Measurements from ENCODE around the gene CBLB.
A peak's percentile ranks its signal among the peaks of the same experiment; 100 is the strongest.

Gene CBLB

GRCh38 chr3:105790534-105790933 lies 78.3 kb downstream of the CBLB start:
- Mint-ChIP-seq H3K27ac (no peak overlapping the region), H3K4me3 (no peak overlapping the region), H3K4me1 (peaks cover 38% of the 10 kb centered on the region), H3K36me3 (peaks cover 60% of the 10 kb centered on the region), H3K9me3 (no peaks in the 10 kb centered on the region), H3K27me3 (no peaks in the 10 kb centered on the region)
- DNase-seq: no peak
- CTCF ChIA-PET: no interaction called here

GRCh38 chr3:105788593-105788992 lies 80.2 kb downstream of the CBLB start:
- no peaks in the 10 kb centered on the region for H3K27me3 Mint-ChIP-seq

GRCh38 chr3:105787453-105787852 lies 81.4 kb downstream of the CBLB start:
- Mint-ChIP-seq H3K9me3 (no peaks in the 10 kb centered on the region), H3K27ac (no peak overlapping the region), H3K36me3 (peaks cover 54% of the 10 kb centered on the region), H3K27me3 (no peaks in the 10 kb centered on the region), H3K4me1 (peaks cover 27% of the 10 kb centered on the region), H3K4me3 (no peak overlapping the region)
- CTCF ChIA-PET: no interaction called here
- DNase-seq: no peak

More at GRCh38 chr3:105788593-105788992, 80.2 kb downstream of the CBLB start:
- Mint-ChIP-seq H3K36me3 (peaks cover 62% of the 10 kb centered on the region), H3K4me3 (no peak overlapping the region), H3K4me1 (peaks cover 34% of the 10 kb centered on the region), H3K9me3 (no peaks in the 10 kb centered on the region), H3K27ac (no peak overlapping the region)
- no peak for DNase-seq
- CTCF ChIA-PET: interaction anchor here (0.9 kb wide), 1 partner anchor 9 kb away, joined by 3 read pairs; no protein-coding TSS in a partner anchor

GRCh38 chr3:105786990-105787389 lies 81.8 kb downstream of the CBLB start:
- H3K9me3 Mint-ChIP-seq: no peaks in the 10 kb centered on the region
- no peak overlapping the region for H3K27ac Mint-ChIP-seq
- H3K4me3 Mint-ChIP-seq: no peak overlapping the region
- H3K4me1 Mint-ChIP-seq: peaks cover 27% of the 10 kb centered on the region
- CTCF ChIA-PET: no interaction called here
- H3K36me3 Mint-ChIP-seq: peaks cover 54% of the 10 kb centered on the region
- no peak for DNase-seq
- H3K27me3 Mint-ChIP-seq: no peaks in the 10 kb centered on the region

GRCh38 chr3:105786241-105786640 lies 82.6 kb downstream of the CBLB start:
- H3K27me3 Mint-ChIP-seq: no peaks in the 10 kb centered on the region
- peaks cover 33% of the 10 kb centered on the region for H3K4me1 Mint-ChIP-seq
- no peaks in the 10 kb centered on the region for H3K9me3 Mint-ChIP-seq
- DNase-seq: no peak
- CTCF ChIA-PET: no interaction called here
- no peak overlapping the region for H3K4me3 Mint-ChIP-seq
- H3K36me3 Mint-ChIP-seq: peaks cover 55% of the 10 kb centered on the region
- H3K27ac Mint-ChIP-seq: peak overlapping the region; percentile 2

GRCh38 chr3:105785803-105786202 lies 83.0 kb downstream of the CBLB start:
- H3K4me1 Mint-ChIP-seq: peaks cover 35% of the 10 kb centered on the region
- peaks cover 56% of the 10 kb centered on the region for H3K36me3 Mint-ChIP-seq
- H3K27ac Mint-ChIP-seq: no peak overlapping the region
- H3K9me3 Mint-ChIP-seq: no peaks in the 10 kb centered on the region
- CTCF ChIA-PET: no interaction called here
- H3K4me3 Mint-ChIP-seq: no peak overlapping the region
- no peak for DNase-seq
- no peaks in the 10 kb centered on the region for H3K27me3 Mint-ChIP-seq

- CTCF ChIA-PET: no interaction called here
- H3K27me3 Mint-ChIP-seq: no peaks in the 10 kb centered on the region
- H3K36me3 Mint-ChIP-seq: peaks cover 57% of the 10 kb centered on the region
- DNase-seq: no peak
- H3K27ac Mint-ChIP-seq: no peak overlapping the region
- no peak overlapping the region for H3K4me3 Mint-ChIP-seq
- peaks cover 2% of the 10 kb centered on the region for H3K9me3 Mint-ChIP-seq
- peaks cover 29% of the 10 kb centered on the region for H3K4me1 Mint-ChIP-seq
Measured at GRCh38 chr3:105783631-105784030, 85.2 kb downstream of the CBLB start.

- CTCF ChIA-PET: no interaction called here
- peaks cover 2% of the 10 kb centered on the region for H3K9me3 Mint-ChIP-seq
Measured at GRCh38 chr3:105781871-105782270, 86.9 kb downstream of the CBLB start.

GRCh38 chr3:105780107-105780506 lies 88.7 kb downstream of the CBLB start:
- Mint-ChIP-seq H3K27ac (no peak overlapping the region), H3K4me1 (peaks cover 37% of the 10 kb centered on the region), H3K36me3 (peaks cover 53% of the 10 kb centered on the region), H3K9me3 (peaks cover 2% of the 10 kb centered on the region), H3K4me3 (no peak overlapping the region), H3K27me3 (no peaks in the 10 kb centered on the region)
- no peak for DNase-seq
- CTCF ChIA-PET: no interaction called here

More at GRCh38 chr3:105781871-105782270, 86.9 kb downstream of the CBLB start:
- Mint-ChIP-seq H3K4me1 (peaks cover 28% of the 10 kb centered on the region), H3K27ac (peak overlapping the region; percentile 17), H3K4me3 (no peak overlapping the region), H3K27me3 (no peaks in the 10 kb centered on the region), H3K36me3 (peaks cover 52% of the 10 kb centered on the region)
- DNase-seq: no peak

GRCh38 chr3:105775368-105775767 lies 93.4 kb downstream of the CBLB start:
- no peak overlapping the region for H3K4me3 Mint-ChIP-seq
- H3K4me1 Mint-ChIP-seq: peaks cover 64% of the 10 kb centered on the region
- DNase-seq: no peak
- H3K27me3 Mint-ChIP-seq: no peaks in the 10 kb centered on the region
- peaks cover 13% of the 10 kb centered on the region for H3K9me3 Mint-ChIP-seq
- peak overlapping the region; percentile 55 for H3K27ac Mint-ChIP-seq
- CTCF ChIA-PET: no interaction called here
- peaks cover 74% of the 10 kb centered on the region for H3K36me3 Mint-ChIP-seq

GRCh38 chr3:105774444-105775180 lies 94.2 kb downstream of the CBLB start:
- H3K27ac Mint-ChIP-seq: peak overlapping the region; percentile 11
- H3K4me3 Mint-ChIP-seq: no peak overlapping the region
- peaks cover 75% of the 10 kb centered on the region for H3K36me3 Mint-ChIP-seq
- CTCF ChIA-PET: no interaction called here
- H3K9me3 Mint-ChIP-seq: peaks cover 12% of the 10 kb centered on the region
- peaks cover 71% of the 10 kb centered on the region for H3K4me1 Mint-ChIP-seq
- H3K27me3 Mint-ChIP-seq: no peaks in the 10 kb centered on the region
- no peak for DNase-seq

GRCh38 chr3:105773291-105773690 lies 95.5 kb downstream of the CBLB start:
- H3K4me1 Mint-ChIP-seq: peaks cover 84% of the 10 kb centered on the region
- no peak overlapping the region for H3K4me3 Mint-ChIP-seq
- CTCF ChIA-PET: no interaction called here
- peaks cover 14% of the 10 kb centered on the region for H3K9me3 Mint-ChIP-seq
- H3K27ac Mint-ChIP-seq: no peak overlapping the region
- H3K36me3 Mint-ChIP-seq: peaks cover 87% of the 10 kb centered on the region
- no peak for DNase-seq
- no peaks in the 10 kb centered on the region for H3K27me3 Mint-ChIP-seq

GRCh38 chr3:105772635-105773034 lies 96.2 kb downstream of the CBLB start:
- Mint-ChIP-seq H3K27me3 (no peaks in the 10 kb centered on the region), H3K9me3 (peaks cover 14% of the 10 kb centered on the region), H3K4me3 (no peak overlapping the region), H3K27ac (no peak overlapping the region), H3K4me1 (peaks cover 86% of the 10 kb centered on the region), H3K36me3 (peaks cover 88% of the 10 kb centered on the region)
- no peak for DNase-seq
- CTCF ChIA-PET: no interaction called here

- DNase-seq: no peak
- peaks cover 86% of the 10 kb centered on the region for H3K36me3 Mint-ChIP-seq
- CTCF ChIA-PET: interaction anchor here (0.8 kb wide), 1 partner anchor 58 kb away, joined by 3 read pairs; no protein-coding TSS in a partner anchor
- H3K4me1 Mint-ChIP-seq: peaks cover 90% of the 10 kb centered on the region
- peaks cover 14% of the 10 kb centered on the region for H3K9me3 Mint-ChIP-seq
- H3K27ac Mint-ChIP-seq: no peak overlapping the region
- no peak overlapping the region for H3K4me3 Mint-ChIP-seq
- H3K27me3 Mint-ChIP-seq: no peaks in the 10 kb centered on the region
Measured at GRCh38 chr3:105771392-105771791, 97.4 kb downstream of the CBLB start.

GRCh38 chr3:105770410-105770809 lies 98.4 kb downstream of the CBLB start:
- H3K27ac Mint-ChIP-seq: no peak overlapping the region
- CTCF ChIA-PET: interaction anchor here (0.5 kb wide), 1 partner anchor 41 kb away, joined by 3 read pairs; no protein-coding TSS in a partner anchor
- no peaks in the 10 kb centered on the region for H3K27me3 Mint-ChIP-seq
- peaks cover 14% of the 10 kb centered on the region for H3K9me3 Mint-ChIP-seq
- no peak for DNase-seq
- H3K36me3 Mint-ChIP-seq: peaks cover 88% of the 10 kb centered on the region
- no peak overlapping the region for H3K4me3 Mint-ChIP-seq
- peaks cover 94% of the 10 kb centered on the region for H3K4me1 Mint-ChIP-seq

Data from activated naive CD4-positive, alpha-beta T cell treated with anti-CD3 and anti-CD28 coated beads, Interleukin-2, amount 10 ng/mL, durations not matched to agents 7 days and 5 days (primary cell).